A673 (cell line): ENCODE measurements around the gene ANKRD17.

ENCODE experiments used
- EZH2 ChIP-seq: fragments of 200-600 bp; sonication (generic); IDR thresholded peaks from 2 replicates; pipeline ENCODE4 v1.6.1; 2017; ENCODE audit warnings: borderline replicate concordance, low read depth, mild to moderate bottlenecking, mixed read lengths, antibody characterized with exemption, low read length; ENCODE audit not compliant: poor library complexity, severe bottlenecking
- TF ChIP-seq, protein P1 (sequence below): fragments of 300-800, 200-600 bp; sonication (generic); conservative IDR thresholded peaks from 2 replicates; pipeline ENCODE4 v1.5.1; 2017; ENCODE audit warnings: low read depth, mild to moderate bottlenecking, antibody characterized with exemption, low read length, moderate library complexity, mixed read lengths

- TF ChIP-seq, protein P1, sequence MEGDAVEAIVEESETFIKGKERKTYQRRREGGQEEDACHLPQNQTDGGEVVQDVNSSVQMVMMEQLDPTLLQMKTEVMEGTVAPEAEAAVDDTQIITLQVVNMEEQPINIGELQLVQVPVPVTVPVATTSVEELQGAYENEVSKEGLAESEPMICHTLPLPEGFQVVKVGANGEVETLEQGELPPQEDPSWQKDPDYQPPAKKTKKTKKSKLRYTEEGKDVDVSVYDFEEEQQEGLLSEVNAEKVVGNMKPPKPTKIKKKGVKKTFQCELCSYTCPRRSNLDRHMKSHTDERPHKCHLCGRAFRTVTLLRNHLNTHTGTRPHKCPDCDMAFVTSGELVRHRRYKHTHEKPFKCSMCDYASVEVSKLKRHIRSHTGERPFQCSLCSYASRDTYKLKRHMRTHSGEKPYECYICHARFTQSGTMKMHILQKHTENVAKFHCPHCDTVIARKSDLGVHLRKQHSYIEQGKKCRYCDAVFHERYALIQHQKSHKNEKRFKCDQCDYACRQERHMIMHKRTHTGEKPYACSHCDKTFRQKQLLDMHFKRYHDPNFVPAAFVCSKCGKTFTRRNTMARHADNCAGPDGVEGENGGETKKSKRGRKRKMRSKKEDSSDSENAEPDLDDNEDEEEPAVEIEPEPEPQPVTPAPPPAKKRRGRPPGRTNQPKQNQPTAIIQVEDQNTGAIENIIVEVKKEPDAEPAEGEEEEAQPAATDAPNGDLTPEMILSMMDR = no peak
- no peak for TF ChIP-seq EZH2
Measured at GRCh38 chr4:73087871-73088270, 170.7 kb downstream of the ANKRD17 start.
